Measurements from ENCODE around the gene ITGB1BP1.

Gene ITGB1BP1

GRCh38 chr2:9424447-9425164 lies 1.3 kb upstream of the ITGB1BP1 start:
- no peak for DNase-seq

GRCh38 chr2:9423922-9424272 lies 569 bp upstream of the ITGB1BP1 start:
- DNase-seq: no peak

- peak; percentile 30 for DNase-seq
Observed at GRCh38 chr2:9422321-9423099, 818 bp downstream of the ITGB1BP1 start.

- DNase-seq: no peak
Observed at GRCh38 chr2:9420495-9420894, 2.8 kb downstream of the ITGB1BP1 start.

- no peak for DNase-seq
Observed at GRCh38 chr2:9419541-9419940, 3.8 kb downstream of the ITGB1BP1 start.

- no peak for DNase-seq
Observed at GRCh38 chr2:9418746-9419145, 4.6 kb downstream of the ITGB1BP1 start.

- DNase-seq: no peak
Observed at GRCh38 chr2:9417725-9418124, 5.6 kb downstream of the ITGB1BP1 start.

GRCh38 chr2:9416962-9417316 lies 6.4 kb downstream of the ITGB1BP1 start:
- DNase-seq: no peak

- DNase-seq: no peak
Observed at GRCh38 chr2:9416267-9416961, 6.9 kb downstream of the ITGB1BP1 start.

- DNase-seq: no peak
Observed at GRCh38 chr2:9415516-9416169, 7.7 kb downstream of the ITGB1BP1 start.

GRCh38 chr2:9412781-9413180 lies 10.5 kb downstream of the ITGB1BP1 start:
- no peak for DNase-seq

- DNase-seq: no peak
Observed at GRCh38 chr2:9410108-9410507, 13.2 kb downstream of the ITGB1BP1 start.

GRCh38 chr2:9408641-9409151 lies 14.6 kb downstream of the ITGB1BP1 start:
- no peak for DNase-seq

- DNase-seq: no peak
Observed at GRCh38 chr2:9407363-9407811, 15.9 kb downstream of the ITGB1BP1 start.

GRCh38 chr2:9406529-9407362 lies 16.6 kb downstream of the ITGB1BP1 start:
- no peak for DNase-seq

GRCh38 chr2:9405636-9406035 lies 17.7 kb downstream of the ITGB1BP1 start:
- DNase-seq: no peak

- no peak for DNase-seq
Observed at GRCh38 chr2:9404451-9404850, 18.9 kb downstream of the ITGB1BP1 start.

- DNase-seq: no peak
Observed at GRCh38 chr2:9403924-9404323, 19.4 kb downstream of the ITGB1BP1 start.

- no peak for DNase-seq
Observed at GRCh38 chr2:9401646-9402371, 21.5 kb downstream of the ITGB1BP1 start.

GRCh38 chr2:9401059-9401547 lies 22.2 kb downstream of the ITGB1BP1 start:
- DNase-seq: no peak

Measured in CD4-positive, alpha-beta T cell treated with Interferon gamma for 1 hour (primary cell).